GM12873 (cell line): Measurements from ENCODE around the gene CLCN3.

Experiments used
- CTCF ChIP-seq: IDR thresholded peaks from 2 replicates; pipeline ENCODE4 v1.5.1; 2012; ENCODE audit warnings: low read depth, mild to moderate bottlenecking, moderate library complexity, low read length, control low read depth; ENCODE audit not compliant: insufficient read depth; ENCODE audit errors: missing control alignments

CLCN3 gene

GRCh38 chr4:169658975-169659715 lies 38.8 kb downstream of the CLCN3 start:
- no peak for TF ChIP-seq CTCF

- no peak for TF ChIP-seq CTCF
Measured at GRCh38 chr4:169659716-169660670, 39.6 kb downstream of the CLCN3 start.

GRCh38 chr4:169660929-169661328 lies 40.6 kb downstream of the CLCN3 start:
- TF ChIP-seq CTCF = no peak

GRCh38 chr4:169661761-169662160 lies 41.4 kb downstream of the CLCN3 start:
- TF ChIP-seq CTCF = no peak

GRCh38 chr4:169662206-169662605 lies 41.8 kb downstream of the CLCN3 start:
- no peak for TF ChIP-seq CTCF

GRCh38 chr4:169663402-169663801 lies 43.0 kb downstream of the CLCN3 start:
- TF ChIP-seq CTCF = no peak

- no peak for TF ChIP-seq CTCF
Measured at GRCh38 chr4:169663831-169664230, 43.5 kb downstream of the CLCN3 start.
